Astrocyte of the cerebellum (primary cell): ENCODE results near the gene AMDHD2.

Source experiments
- DNase-seq: peaks from one replicate; pipeline ENCODE4 v3.0.0-alpha.2; 2011; ENCODE audit warnings: low read depth
- H3K4me3 ChIP-seq: 2 replicates; pipeline ENCODE4 v1.5.1; 2011; ENCODE audit warnings: mild to moderate bottlenecking, low read depth, low read length, moderate library complexity
- CTCF ChIP-seq: IDR thresholded peaks from 2 replicates; pipeline ENCODE4 v1.5.1; 2012; ENCODE audit warnings: low read length, low read depth, moderate library complexity, mild to moderate bottlenecking; ENCODE audit errors: missing control alignments
- in situ Hi-C: cut with HindIII; loops from 2 replicates; pipeline ENCODE4 v1.10.0; 2017; ENCODE audit warnings: low sequenced_read_pairs

The AMDHD2 gene

GRCh38 chr16:2527071-2527783 is 7.1 kb downstream of the AMDHD2 start:
- in situ Hi-C loops, result no loop called here
- no peak for TF ChIP-seq CTCF
- DNase-seq, result no peak

GRCh38 chr16:2527784-2528100 is 7.6 kb downstream of the AMDHD2 start:
- no peak overlapping the region for H3K4me3 ChIP-seq
- no peak for DNase-seq
- in situ Hi-C loops, result no loop called here
- TF ChIP-seq CTCF, result no peak

More at GRCh38 chr16:2527071-2527783, 7.1 kb downstream of the AMDHD2 start:
- H3K4me3 ChIP-seq, result no peak overlapping the region

- no peak for TF ChIP-seq CTCF
- in situ Hi-C loops, result no loop called here
- no peak for DNase-seq
- H3K4me3 ChIP-seq, result no peak overlapping the region
Measured at GRCh38 chr16:2528161-2529060, 8.2 kb downstream of the AMDHD2 start.

- TF ChIP-seq CTCF, result no peak
- no peak for DNase-seq
- in situ Hi-C loops, result no loop called here
- H3K4me3 ChIP-seq, result no peak overlapping the region
Measured at GRCh38 chr16:2529061-2529931, 9.1 kb downstream of the AMDHD2 start.

GRCh38 chr16:2529961-2530628 is 9.9 kb downstream of the AMDHD2 start:
- DNase-seq, result no peak
- TF ChIP-seq CTCF, result no peak
- H3K4me3 ChIP-seq, result no peak overlapping the region
- in situ Hi-C loops, result no loop called here
